Ovary (tissue), 3 donors: ENCODE measurements around the gene OR2T35.

Experiments used
- POLR2A ChIP-seq: fragments of 450-650 bp; IDR thresholded peaks from one replicate; pipeline ENCODE4 v1.6.1; 2017; ENCODE audit warnings: antibody characterized with exemption, mild to moderate bottlenecking, moderate library complexity
- TF ChIP-seq, protein P1 (sequence below), 3 donors: fragments of 450-650 bp in 2 of 3; fragments of 200-600 bp in 1 of 3; IDR thresholded peaks; one replicate each; pipeline versions ENCODE4 v1.5.1 to v1.8.0; 2016 to 2022; ENCODE audit warnings: antibody characterized with exemption in 3 of 3, mild to moderate bottlenecking in 1 of 3
- donor health status: DM: no; HTN: no; CAD: no.

DNA sequence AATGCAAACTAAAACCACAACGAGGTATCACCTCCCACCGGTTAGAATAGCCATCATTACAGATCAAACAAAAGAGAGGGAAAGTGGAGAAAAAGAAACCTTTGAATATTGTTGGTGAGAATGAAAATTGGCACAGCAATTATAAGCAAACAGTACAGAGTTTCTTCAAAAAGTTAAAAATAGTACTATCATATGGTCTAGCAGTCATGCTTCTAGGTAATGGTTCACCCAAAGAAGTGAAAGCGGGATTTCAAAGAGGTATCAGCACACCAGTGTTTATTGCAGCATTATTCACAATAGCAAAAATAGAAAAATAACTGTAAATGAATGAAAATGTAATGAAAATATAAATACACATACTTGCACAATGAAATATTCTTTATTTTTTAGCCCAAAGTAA lies 55.7 kb downstream of the OR2T35 start:
- TF ChIP-seq, protein P1, sequence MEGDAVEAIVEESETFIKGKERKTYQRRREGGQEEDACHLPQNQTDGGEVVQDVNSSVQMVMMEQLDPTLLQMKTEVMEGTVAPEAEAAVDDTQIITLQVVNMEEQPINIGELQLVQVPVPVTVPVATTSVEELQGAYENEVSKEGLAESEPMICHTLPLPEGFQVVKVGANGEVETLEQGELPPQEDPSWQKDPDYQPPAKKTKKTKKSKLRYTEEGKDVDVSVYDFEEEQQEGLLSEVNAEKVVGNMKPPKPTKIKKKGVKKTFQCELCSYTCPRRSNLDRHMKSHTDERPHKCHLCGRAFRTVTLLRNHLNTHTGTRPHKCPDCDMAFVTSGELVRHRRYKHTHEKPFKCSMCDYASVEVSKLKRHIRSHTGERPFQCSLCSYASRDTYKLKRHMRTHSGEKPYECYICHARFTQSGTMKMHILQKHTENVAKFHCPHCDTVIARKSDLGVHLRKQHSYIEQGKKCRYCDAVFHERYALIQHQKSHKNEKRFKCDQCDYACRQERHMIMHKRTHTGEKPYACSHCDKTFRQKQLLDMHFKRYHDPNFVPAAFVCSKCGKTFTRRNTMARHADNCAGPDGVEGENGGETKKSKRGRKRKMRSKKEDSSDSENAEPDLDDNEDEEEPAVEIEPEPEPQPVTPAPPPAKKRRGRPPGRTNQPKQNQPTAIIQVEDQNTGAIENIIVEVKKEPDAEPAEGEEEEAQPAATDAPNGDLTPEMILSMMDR (IDR thresholded peaks at IDR 0.05), result no peak
- TF ChIP-seq POLR2A, result no peak
